ENCODE data around the gene ZFP3. TPM values are rescaled to one million over a fixed set of nuclear protein-coding genes. Genes with fewer than 3 reads are reported as not detected.

ZFP3 gene
- polyA plus RNA-seq, 2 of the 4 experiments (the other 2 are of a cell fraction) = 1.7 to 4.8 TPM

GRCh38 chr17:5065227-5065744 is 13.0 kb upstream of the ZFP3 start:
- ATAC-seq = no peak
- Histone ChIP-seq H3K4me1 (no peaks in the 10 kb centered on the region), H3K4me2 (no peak overlapping the region), H3K4me3 (no peak overlapping the region), H3K27ac (no peak overlapping the region), H3K9me3 (peaks cover 3% of the 10 kb centered on the region; the same call in 1 of the 3 replicates)
- DNase-seq (ENCODE audit: low read depth in 1 of 2, low spot score in 1 of 2) = no peak
- WGBS (ENCODE audit: missing lambda C conversion rate) = 37% methylated on average over 1 of the region's 1 CpG
- TF ChIP-seq MAX (IDR thresholded peaks at IDR 0.05) (no peak), HOXA7 (CRISPR knock-in tag; IDR thresholded peaks at IDR 0.05) (no peak), MAFK (IDR thresholded peaks at IDR 0.05; ENCODE audit: partially characterized antibody) (peak; percentile 70)
- POLR2A ChIA-PET = no interaction called here
- CTCF ChIA-PET = interaction anchor here (1.1 to 5.3 kb wide), 2 partner anchors 77 to 162 kb away, joined by 3 to 51 read pairs; partner anchors contain the start of genes CAMTA2 and CHRNE
- FAIRE-seq = peak; percentile 23

DNA sequence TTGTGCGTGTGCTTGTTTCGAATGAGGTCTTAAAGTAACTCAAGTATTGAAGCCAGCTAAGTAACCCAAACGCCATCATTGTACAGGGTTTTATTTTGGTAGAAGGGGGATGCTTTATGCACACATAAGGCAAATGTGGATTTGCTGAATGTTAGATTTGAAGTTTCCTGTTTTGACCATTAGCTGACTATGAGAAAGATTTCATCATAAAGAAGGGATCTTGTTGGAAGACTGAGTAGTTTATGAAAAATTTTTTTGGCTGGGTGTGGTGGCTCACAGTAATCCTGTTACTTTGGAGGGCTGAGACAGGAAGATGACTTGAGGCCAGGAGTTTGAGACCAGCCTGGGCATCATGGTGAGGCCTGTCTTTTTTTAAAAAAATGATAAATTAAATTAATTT is 10.0 kb upstream of the ZFP3 start:
- WGBS (ENCODE audit: missing lambda C conversion rate) = 79% methylated on average over 3 of the region's 3 CpGs
- POLR2A ChIA-PET = no interaction called here
- Histone ChIP-seq H3K4me1 (no peaks in the 10 kb centered on the region), H3K4me3 (no peak overlapping the region), H3K4me2 (no peak overlapping the region), H3K27ac (no peak overlapping the region), H3K9me3 (peaks cover 9% of the 10 kb centered on the region; the same call in 1 of the 3 replicates)
- FAIRE-seq = no peak
- TF ChIP-seq JUNB (IDR thresholded peaks at IDR 0.05) = no peak
- no peak for TF ChIP-seq BHLHE40 (IDR thresholded peaks at IDR 0.05; ENCODE audit: low read depth, low read length)
- no peak for TF ChIP-seq ESRRA (IDR thresholded peaks at IDR 0.05; ENCODE audit: borderline replicate concordance, low read length)
- TF ChIP-seq CEBPB (IDR thresholded peaks at IDR 0.05) = no peak
- no peak for TF ChIP-seq GATA3 (IDR thresholded peaks at IDR 0.05; ENCODE audit: borderline replicate concordance)
- no peak for TF ChIP-seq ZFP36 (IDR thresholded peaks at IDR 0.05; ENCODE audit: borderline replicate concordance, partially characterized antibody)
- CTCF ChIA-PET = interaction anchor here (1.1 to 1.6 kb wide), 4 partner anchors 40 to 502 kb away, joined by 3 to 5 read pairs (median 4); partner anchors contain the start of gene CAMTA2
- no peak for DNase-seq (ENCODE audit: low read depth in 1 of 2, low spot score in 1 of 2)
- no peak for ATAC-seq

DNA sequence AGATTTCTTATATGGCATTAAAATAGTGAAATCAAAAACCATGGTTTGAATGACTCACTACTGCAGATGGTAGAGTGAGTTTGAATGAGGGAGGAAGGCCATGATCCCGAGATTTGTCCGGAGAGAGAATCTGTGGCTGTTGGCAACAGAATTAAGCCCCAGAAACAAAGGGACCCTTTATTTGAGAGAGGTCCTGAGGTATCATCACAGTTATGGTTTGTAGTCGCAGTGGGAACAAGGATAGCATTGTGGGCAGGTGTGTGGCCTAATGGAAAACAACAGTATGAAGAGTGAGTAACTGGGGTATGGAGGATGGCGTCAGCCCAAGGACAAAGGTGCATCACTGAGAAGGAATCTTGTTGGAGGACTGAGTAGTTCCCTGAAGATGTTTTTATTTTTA is 8.5 kb upstream of the ZFP3 start:
- POLR2A ChIA-PET = no interaction called here

More for the DNA sequence above, 8.5 kb upstream of the ZFP3 start:
- FAIRE-seq (no peak), DNase-seq (ENCODE audit: low read depth in 1 of 2, low spot score in 1 of 2) (no peak), ATAC-seq (no peak)
- Histone ChIP-seq H3K4me1 (no peaks in the 10 kb centered on the region), H3K9me3 (peaks cover 9% of the 10 kb centered on the region; the same call in 1 of the 3 replicates), H3K4me2 (no peak overlapping the region), H3K4me3 (no peak overlapping the region), H3K27ac (no peak overlapping the region)
- no peak for TF ChIP-seq JUN (IDR thresholded peaks at IDR 0.05)
- no peak for TF ChIP-seq RNF2 (IDR thresholded peaks at IDR 0.05; ENCODE audit: borderline replicate concordance, low read depth)
- no peak for TF ChIP-seq CHD2 (IDR thresholded peaks at IDR 0.05; ENCODE audit: low read length, partially characterized antibody)
- no peak for TF ChIP-seq EP300 (IDR thresholded peaks at IDR 0.05)
- TF ChIP-seq CEBPB (IDR thresholded peaks at IDR 0.05) = no peak
- no peak for TF ChIP-seq MAX (IDR thresholded peaks at IDR 0.05)
- TF ChIP-seq BHLHE40 (IDR thresholded peaks at IDR 0.05; ENCODE audit: low read depth, low read length) = no peak
- TF ChIP-seq E2F6 (IDR thresholded peaks at IDR 0.05; ENCODE audit: borderline replicate concordance, low read depth) = no peak
- no peak for TF ChIP-seq KDM5A (IDR thresholded peaks at IDR 0.05)
- TF ChIP-seq FOSB (CRISPR knock-in tag; IDR thresholded peaks at IDR 0.05) = no peak
- TF ChIP-seq PBX3 (IDR thresholded peaks at IDR 0.05) = no peak
- TF ChIP-seq NR3C1 (IDR thresholded peaks at IDR 0.05) = no peak
- TF ChIP-seq EHF (CRISPR knock-in tag; IDR thresholded peaks at IDR 0.05) = no peak
- no peak for TF ChIP-seq RAD21 (conservative IDR thresholded peaks at IDR 0.05 in 1 of 2, IDR thresholded peaks at IDR 0.05 in 1 of 2)
- TF ChIP-seq, protein P1, sequence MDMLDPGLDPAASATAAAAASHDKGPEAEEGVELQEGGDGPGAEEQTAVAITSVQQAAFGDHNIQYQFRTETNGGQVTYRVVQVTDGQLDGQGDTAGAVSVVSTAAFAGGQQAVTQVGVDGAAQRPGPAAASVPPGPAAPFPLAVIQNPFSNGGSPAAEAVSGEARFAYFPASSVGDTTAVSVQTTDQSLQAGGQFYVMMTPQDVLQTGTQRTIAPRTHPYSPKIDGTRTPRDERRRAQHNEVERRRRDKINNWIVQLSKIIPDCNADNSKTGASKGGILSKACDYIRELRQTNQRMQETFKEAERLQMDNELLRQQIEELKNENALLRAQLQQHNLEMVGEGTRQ (IDR thresholded peaks at IDR 0.05) = no peak
- no peak for TF ChIP-seq HOXB13 (CRISPR knock-in tag; IDR thresholded peaks at IDR 0.05; ENCODE audit: low read depth)
- WGBS (ENCODE audit: missing lambda C conversion rate) = 52% methylated on average over 4 of the region's 4 CpGs
- CTCF ChIA-PET = interaction anchor here (1.0 kb wide), 1 partner anchor 649 kb away, joined by 3 read pairs; no protein-coding TSS in a partner anchor
